ENCODE data around the gene LRRC8C.

The LRRC8C gene

DNA sequence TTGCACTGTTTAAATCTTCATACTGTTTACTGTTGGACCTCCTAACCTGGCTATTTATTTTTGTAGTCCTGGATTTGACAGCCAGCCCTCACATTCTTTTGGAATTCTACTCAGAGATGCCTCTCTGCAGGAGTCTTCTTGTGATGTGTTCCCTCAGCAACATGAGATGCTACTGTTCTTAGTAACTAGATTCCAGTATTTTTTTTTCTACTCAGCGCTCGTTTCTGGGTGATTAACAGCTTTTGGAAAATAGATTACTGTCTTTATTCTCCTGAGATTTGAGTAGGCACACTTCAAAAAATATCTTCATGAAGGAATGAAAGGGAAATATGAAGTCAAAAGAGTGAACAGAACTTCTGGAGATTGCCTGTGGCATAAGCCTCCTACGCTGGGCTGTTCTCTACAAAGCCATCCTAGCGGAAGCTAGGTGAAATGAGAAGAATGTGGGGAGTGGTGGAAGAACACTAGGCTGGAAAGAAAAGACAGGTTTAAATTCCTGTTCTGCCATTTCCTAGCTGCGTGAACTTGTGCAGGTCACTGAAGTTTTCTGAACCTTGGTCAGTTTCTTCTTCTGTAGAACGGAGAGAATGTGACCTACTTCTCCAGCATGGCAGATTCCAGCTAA lies 75.9 kb downstream of the LRRC8C start:
- no peak for DNase-seq

DNA sequence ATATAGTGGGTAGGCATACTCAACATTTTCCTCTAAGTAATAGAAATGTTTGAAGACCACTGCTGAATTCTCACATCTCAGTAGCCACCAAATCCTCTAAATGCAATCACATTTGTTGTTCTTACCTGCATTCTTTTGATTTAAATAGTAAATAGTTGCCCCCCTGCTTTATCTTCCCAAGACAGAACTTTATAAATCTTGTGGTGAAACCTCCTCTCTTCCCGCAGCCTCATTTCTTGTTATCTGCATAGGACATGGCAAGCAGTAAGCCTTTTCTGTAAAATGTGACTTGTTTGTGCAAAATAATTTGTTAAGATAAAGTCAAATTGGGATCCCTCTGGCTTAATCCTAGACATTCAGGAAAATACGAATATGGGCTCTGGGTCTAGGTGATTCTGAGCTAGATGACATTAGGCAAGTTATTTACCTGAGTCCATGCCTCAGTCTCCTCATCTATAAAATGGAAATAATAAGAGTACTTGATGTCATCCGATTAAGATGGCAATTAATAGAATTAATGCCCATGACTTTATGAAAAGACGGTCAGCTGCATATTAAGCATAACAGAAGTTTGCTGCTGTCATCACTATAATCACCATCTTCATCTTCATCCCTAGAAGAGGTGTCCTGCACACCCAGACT lies 77.7 kb downstream of the LRRC8C start:
- DNase-seq = no peak

DNA sequence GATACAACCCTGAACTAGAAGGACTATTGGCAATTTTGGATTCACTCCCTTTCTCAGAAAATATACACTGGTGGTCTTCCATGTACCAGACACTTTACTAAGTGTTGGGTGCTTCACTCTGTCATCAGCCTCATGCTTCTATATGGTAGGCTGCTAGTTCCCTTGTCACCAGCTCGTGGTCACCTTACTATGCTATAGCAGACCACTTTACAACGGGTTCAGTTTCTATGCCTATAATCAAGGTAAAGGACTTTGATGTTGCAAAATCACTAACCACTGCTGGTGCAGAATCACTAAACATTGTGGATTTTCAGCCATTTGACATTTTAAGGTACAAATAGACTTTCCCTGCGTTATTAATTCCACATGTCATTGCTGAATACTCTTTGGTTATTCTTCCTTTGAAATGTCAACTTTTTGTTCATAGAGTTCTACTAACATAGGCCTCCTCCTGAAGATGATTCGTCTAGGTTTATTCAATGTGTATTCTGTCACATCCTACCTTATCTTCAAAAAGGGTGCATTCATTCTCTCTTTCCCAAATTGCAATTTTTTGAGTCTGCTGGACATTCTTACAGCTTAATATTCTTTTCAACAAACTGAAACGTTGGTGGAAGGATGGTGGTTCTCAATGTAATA lies 78.3 kb downstream of the LRRC8C start:
- no peak for DNase-seq

DNA sequence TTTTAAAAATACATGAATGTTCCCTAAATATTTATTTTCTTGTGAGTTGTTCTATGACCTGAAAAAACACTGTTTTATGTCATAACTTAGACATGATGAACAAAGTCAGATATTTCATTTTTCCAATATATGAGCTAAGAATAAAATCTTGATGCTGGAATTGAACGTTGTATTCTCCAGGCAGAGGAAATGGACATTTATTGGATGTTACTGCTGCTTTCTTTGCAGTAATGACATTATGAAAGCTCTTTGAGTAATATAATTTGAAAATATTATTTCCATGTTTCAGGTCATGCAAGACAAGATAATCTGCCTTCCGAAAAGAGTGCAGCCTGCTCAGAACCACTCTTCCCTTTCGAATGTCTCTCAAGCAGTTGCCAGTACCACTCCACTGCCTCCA lies 79.5 kb downstream of the LRRC8C start:
- DNase-seq = no peak

DNA sequence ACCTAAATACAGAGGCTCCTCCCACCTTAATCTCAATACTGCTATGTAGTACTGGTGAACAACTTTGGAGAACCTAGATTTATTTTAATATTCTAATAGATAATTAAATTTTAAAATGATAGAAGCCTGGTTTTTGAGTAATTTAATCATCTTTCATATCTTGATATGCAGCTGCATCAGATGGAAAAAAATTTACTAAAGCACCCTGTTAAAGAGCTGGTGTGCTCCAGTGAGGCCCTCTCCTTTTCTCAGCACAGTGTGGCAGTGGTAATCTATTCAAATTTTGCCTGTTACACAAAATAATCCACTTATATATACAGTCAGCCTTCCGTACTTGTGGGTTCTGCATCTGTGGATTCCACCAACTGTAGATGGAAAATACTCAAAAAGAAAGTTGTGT lies 82.8 kb downstream of the LRRC8C start:
- DNase-seq = no peak

DNA sequence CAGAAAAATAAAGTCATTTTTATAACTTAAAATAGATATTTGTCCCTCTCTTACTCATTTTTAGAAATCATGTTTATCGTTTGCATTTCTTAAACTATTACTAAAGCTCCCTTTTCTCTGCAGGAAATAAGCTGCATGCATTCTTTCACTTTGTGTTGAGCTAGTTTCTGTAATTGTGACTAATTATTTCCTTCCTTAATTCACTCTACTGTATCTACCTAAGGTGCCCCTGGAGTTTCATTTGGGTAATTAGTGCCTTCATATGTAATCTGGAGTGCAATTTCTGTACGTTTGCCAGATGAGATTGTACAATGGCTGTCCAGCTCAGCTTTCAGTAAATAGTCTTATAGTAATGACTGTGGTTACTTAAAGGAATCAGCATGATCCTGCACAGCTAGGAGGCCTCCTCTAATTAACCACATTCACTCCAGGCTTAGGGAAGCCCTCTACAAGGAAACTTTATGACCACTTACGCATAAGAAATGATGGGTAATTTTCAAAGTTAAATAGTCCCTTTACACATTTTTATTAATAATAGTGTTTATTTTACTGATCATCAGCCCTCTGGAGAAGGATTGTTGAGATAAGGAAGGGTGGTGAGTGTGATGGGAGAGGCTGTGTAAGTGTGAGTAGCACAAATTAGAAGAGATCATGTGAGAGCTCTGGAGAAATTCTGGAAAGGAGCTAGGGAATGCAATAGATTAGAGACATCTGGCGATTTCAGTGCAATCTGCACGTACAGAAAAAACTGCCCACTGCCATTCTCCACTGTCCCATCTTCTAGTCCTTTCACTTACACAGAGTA lies 86.8 kb downstream of the LRRC8C start:
- DNase-seq = peak; percentile 92

DNA sequence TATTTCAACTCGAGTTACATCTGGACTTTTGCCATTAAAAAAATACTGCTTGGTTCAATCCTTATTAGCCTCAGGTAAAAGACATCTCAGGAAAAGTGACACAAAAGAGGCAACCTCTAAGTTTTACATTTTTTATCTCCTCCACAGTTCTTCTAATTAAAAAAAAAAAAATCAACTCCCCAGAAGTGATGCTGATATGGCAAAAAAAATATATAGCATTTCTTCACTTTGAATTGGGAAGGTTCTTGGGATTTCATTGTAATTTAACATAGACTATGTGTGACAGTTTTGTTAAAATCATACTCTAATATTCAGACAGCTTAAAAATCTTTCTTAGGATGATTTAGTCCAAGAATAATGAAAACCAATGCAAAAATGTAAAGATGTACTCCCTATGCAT lies 87.9 kb downstream of the LRRC8C start:
- DNase-seq = no peak

DNA sequence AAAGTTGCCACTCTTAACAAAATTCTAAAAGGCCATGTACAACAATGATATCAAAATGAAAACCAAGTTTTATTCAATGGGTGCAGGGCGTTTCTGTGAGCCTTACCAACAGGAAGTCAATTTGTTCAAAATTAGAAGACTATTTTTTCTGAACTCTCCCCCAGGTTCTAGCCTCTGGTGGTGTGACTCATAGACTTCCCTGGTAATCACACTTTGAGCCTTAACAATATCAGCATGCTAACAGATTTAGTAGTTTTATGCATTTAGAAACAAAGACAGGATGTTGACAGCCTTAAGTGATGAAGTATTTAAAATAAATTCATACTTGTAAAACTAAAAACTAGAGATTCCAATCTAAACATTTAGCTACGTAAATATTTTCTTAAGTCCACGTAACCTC lies 88.4 kb downstream of the LRRC8C start:
- no peak for DNase-seq

DNA sequence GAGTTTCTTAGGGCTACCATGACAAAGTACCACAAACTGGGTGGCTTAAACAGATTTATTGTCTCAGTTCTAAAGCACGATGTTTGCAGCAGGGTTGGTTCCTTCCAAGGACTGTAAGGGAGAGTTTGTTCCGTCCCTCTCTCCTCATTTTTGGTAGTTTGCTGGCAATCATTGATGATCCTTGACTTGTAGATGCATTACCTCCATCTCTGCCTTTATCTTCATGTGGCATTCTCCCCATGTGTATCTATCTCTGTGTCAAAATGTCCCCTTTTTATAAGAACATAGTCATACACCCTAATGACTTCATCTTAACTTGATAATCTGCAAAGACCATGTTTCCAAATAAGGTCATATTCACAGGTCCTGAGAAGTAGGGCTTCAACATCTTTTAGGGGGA lies 90.2 kb downstream of the LRRC8C start:
- no peak for DNase-seq

DNA sequence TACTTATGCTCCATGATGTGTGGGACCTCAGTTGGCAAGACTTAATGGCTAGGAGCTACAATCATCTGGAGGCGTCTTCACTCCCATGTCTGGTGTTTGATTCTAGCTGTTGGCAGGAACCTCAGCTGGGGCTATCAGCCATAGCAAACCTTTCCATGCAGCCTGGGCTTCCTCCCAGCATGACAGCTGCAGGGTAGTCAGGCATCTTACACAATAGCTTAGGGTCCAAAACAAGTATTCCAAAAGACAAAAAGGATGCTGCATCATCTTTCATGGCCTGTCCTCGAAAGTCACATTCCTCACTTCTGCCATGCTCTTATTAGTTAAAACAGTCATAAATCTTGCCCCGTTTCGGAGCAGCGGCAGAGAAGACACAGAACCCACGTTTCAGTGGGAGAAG lies 90.9 kb downstream of the LRRC8C start:
- no peak for DNase-seq

DNA sequence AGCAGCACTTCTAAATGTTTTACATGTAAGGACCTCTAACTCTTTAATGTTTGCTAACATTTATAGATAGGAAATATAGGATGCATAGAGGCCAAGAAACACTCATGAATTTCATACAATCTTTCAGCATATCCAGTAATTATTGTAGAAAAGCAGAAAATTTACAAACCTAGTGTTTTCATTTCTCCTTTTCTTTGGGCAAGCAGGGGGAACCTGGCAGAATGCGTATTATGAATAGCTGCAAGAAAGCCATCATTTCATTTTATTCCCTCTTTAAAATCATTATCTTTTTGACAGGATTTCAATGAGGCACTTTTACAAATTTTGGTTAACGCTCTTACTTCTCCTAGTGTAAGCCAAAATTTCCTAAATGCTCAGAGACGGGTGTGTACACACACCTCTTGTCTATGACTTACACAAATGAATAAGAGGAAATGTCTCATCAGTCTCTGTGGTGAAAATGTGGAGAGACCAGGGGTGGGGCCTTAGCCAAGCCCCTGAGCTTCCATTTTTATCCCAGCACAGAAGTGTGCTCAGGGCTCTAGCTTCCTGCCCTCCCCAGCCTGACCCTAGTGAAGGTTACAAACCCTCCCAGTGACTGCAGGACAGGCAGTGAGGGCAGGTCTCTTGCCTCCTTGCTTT lies 91.6 kb downstream of the LRRC8C start:
- no peak for DNase-seq

DNA sequence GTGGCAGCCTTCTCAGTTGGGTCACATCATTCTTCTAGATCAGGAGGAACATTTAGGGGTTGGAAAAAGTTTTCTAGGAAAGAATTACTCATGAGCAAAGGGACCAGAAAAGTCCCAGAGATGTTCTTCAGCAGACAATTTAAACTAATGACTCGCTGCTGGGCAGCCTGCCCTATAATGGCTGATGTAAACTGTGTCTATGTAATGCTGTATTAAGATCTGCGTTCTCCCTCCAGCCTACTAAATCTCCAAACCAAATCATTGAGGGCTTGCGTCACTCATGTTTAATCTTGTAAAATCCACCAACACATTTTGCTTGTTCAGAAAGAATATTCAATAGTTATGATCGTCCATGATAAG lies 92.1 kb downstream of the LRRC8C start:
- DNase-seq = no peak

DNA sequence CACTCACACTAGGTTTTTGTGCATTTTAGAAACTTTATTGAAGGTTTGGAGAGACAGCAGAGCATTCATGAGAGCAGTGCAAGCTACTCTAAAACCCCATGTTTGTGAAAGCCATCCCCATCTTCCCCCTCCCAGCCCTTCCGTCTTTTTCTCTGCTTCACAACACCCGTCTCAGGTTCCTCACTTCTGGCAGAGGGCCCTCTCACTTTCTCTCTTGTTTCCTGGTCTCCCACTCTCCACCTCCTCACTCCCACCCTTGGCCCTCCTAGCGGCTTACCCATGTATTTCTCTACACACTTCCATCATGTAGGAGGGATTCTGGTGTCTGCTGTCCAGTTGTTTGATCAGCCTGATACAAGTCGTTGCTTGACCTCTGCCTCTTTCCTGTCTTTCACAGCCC lies 92.7 kb downstream of the LRRC8C start:
- no peak for DNase-seq

DNA sequence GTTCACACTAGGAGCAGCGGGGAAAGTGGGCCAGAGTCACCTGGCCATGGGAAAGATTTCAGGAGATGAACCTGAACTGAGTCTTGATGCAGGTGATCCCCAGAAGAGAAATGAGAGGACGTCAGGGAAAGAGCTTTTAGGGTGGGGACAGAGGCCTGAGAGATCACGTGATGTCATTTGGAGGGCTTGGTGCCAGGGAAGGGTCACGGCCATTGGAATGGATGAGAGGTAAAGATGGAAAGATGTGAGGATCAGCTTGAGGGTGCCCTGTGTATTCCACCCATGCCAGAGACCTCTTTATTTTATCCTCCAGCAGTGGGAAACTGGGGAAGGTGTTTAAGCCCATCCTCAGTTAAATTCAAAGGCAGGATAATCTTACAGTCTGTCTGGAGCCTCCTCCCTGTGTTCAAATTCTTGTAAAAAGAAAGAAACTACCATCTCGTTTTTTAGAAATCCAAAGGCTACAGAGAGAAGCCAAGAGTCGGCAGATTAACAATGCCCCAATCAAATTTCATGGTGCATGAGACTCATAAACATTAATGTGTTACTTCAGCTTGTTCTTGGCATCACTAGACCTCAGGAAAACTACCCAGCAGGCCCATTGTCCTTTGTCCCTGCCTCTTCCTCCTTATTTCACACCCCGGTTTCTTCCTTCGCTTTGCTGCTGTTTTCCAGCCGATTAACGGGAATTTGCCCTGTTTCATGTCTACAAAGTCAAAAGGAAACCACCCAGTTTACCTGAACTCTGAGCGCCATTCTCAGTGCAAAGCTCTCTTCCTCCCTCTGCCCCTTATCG lies 94.8 kb downstream of the LRRC8C start:
- no peak for DNase-seq

DNA sequence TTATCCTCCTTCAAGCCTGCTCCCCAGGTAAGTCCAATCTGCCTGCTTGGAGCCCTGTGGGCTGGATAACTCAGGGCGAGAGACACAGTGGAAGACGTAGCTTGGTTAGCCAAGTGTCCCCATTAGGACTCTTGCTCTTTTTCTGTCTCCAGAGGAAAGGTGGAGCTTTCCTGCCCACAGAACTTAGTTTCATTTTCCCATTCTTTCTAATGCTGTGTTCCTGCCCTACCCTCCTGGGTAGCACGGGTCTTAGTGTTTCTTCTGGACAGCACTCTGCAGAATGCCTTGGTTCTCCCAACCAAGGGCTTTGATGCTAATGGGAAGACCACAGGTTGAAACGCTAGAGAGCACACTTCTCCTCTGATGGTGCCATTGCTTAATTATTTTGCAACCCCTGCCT lies 95.5 kb downstream of the LRRC8C start:
- no peak for DNase-seq

DNA sequence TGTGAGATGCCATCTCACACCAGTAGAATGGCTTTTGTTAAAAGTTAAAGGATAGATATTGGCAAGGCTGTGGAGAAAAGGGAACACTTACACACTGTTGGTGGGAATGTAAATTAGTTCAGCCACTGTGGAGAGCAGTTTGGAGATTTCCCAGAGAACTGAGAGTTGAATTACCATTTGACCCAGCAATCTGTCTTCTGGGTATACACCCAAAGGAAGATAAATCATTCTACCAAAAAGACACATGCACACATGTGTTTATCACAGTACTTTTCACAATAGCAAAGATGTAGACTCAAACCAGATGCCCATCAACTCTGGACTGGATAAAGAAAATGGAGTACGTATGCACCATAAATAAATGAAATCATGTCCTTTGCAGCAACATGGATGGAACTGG lies 99.3 kb downstream of the LRRC8C start:
- no peak for DNase-seq

DNA sequence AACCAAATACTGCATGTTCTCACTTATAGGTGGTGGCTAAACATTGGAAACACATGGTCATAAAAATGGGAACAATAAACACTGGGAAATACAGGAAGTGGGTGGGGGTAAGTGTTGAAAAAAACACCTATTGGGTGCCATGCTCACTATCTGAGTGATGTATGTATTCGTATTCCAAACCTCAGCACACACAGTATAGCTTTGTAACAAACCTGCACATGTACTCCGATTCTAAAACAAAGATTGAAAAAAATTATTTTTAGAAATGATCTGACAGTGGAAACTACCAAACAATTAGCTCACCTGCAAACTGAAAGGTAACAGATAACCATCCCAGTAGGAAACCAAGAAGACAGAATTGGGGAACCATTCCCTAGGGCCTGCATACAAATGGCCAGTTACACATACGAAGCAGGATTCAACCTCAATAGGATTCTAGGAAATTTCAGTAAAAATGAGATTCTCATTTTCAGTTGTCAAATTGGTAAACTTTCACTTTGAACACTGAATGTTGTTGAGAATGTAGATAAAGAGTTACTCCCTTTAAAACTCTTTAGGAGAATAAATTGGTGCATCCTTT lies 99.8 kb downstream of the LRRC8C start:
- peak; percentile 7 for DNase-seq

DNA sequence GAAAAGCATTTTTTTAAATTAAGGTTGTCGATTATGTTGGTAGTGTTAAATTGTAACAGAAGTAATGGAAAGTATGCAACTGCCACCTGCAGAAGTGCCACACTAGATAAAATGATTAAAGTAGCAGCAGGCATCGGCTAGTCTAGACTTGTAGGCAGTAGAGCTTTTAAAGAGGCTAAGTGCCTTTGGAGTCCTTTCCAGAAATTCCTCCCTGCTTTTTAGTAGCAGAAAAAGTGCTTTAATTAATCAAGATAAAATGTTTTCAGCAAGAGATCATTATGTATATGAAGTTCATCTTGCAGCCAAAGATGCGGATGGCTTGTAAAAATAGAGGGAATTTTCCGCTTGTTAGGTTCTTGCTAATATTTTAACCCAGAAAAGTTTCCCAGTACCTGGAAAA lies 100.8 kb downstream of the LRRC8C start:
- peak; percentile 90 for DNase-seq

DNA sequence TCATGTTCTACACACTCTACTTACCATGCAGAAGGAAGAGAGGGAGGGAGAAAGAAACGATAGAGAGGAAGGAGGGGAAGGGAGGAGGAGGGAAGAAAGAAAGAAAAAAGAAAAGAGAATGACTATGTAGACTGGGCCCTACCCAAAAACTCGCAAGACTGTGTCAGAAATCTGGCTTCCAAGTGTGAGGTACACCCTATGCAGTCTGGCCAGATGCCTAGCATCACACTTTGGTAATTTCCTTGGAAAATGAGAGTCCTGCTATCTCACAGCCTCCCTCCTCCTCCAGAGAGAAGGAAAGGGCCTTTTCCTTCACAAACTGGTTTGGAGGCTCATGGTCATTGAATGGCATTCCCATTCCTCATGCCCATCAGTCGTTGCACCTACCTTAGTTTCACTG lies 101.5 kb downstream of the LRRC8C start:
- no peak for DNase-seq

DNA sequence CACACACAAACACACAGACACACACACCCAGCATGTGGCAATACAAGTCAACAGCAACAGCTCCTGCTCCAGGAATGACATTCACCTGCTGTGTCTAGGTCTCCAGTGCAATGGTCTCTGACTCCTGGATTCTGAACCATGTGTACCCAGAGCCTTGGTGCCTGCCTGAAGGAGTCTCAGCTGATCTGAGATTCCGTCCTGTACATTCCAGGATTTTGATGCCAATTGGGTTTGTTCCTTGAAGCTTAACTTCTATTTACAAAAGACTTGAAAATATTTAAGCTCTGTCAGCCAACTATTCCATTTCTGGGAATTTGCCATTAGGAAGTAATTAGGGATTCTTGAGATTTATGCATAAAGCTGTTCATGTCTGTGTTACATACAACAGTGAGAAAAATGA lies 102.6 kb downstream of the LRRC8C start:
- DNase-seq = no peak

DNA sequence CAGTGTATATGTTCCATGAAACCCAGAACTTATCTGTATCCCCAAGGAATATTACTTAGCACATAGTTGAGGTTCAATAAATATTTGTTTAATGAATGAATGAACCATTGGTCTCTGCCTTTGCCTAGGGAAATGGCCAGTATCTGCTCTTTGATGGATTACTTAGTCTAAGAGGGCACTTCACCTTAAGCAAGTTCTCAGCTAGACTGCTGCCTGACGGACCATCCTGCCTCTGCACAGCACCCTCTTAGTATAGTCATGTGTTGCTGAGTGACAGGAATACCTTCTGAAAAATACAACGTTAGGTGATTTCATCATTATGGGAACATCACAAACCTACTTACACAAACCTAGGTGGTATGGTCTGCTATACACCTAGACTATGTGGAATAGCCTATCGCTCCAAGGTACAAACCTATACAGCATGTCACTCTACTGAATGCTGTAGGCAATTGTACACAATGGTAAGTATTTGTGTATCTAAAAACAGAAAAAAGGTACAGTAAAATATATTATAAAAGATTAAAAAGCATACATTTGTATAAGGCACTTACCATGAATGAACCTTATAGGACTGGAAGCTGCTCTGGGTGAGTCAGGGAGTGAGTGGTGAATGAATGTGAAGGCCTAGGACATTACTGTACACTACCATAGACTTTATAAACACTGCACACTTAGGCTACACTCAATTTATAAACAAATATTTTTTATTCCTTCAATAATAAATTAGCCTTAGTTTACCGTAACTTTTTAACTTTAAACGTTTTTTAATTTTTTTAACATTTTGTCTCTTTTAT lies 104.2 kb downstream of the LRRC8C start:
- no peak for DNase-seq
